GM19238 (cell line): ENCODE data around the gene VPS37C.

Source experiments
- DNase-seq: peaks from one replicate; pipeline ENCODE4 v3.0.0; 2011; ENCODE audit warnings: low spot score; ENCODE audit not compliant: insufficient read length

VPS37C gene

GRCh38 chr11:61133145-61133544 is 28.1 kb downstream of the VPS37C start:
- no peak for DNase-seq

DNA sequence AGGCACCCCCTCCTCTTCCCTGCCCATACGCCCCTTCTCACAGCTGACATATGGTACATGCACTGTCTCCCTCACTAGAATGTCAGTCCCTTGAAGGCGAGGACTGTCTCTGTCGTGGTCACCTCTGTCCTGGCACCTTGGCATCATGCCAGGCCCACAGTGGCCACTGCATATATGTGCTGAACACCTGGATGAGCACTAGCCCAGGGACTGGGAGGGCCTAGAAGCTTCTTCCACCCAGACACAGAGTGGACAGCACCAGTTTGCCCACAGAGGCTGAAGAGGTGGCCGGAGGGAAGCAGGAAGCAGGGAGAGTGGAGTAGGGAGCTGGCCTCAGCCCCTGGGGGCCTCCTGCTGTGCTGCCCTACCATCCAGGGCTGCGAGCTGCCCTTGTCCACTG is 28.6 kb downstream of the VPS37C start:
- no peak for DNase-seq

DNA sequence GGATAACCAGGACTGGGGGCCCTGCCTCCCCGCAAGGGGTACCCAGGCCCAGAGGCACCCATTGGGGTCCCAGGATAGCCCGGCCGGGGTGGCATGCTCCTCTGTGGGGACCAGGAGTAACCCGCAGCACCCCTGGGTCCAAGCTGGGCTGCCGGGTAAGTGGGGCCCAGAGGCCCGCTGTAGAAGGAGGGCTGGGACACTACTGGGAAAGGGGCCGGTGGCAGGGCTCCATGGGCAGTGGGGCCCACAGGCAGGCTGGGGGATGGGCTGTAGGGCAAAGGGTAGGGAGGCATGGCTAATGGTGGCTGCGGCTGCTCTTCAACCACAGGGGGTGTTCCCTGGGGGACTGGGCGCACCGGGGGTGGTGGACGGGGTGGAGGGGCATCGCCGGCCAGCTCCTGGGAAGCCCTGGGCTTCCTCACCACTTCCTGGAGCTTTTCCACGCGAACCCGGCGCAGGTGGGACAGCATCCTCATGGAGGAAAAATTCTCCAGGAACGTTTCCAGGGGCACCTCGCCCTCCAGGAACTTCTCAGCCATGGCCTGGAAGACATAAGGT is 29.1 kb downstream of the VPS37C start:
- no peak for DNase-seq

DNA sequence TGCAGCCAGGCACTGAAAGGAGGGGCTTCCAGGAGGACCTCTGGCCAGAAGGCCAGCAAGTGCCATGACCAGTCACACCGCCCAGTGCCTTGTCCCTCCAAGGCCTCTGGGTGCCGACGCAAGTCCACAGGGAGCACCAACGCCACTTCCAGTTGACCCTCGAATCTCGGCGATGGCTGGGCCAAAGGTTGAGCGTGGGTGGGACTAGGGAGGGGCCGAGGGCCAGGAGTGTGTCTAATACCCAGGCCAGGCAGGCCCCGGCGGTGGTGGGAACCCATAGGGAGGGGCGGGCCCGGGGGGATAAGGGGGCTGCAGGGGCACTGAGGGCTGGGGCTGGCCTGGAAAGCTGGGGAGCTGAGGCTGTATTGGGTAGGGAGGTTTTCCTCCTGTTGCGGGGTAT is 29.6 kb downstream of the VPS37C start:
- DNase-seq, result no peak

DNA sequence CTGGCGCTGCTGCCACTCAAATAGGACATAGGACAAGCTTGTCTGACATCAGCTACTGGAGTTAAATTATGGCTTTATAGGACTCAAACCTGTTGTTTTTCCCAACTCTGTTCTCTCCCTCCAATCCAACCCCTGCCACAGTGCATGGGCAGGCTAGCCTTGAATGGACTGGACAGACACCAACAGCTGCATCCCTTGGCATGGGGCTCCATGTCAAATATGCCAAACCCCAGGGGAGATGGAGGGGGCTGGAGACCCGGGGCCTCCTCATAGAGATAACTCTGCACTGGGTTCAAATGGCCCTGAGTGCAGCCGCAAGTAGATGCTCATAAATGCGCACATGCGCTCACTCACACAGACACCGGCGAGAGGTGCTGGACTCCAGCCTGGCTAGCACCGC is 30.0 kb downstream of the VPS37C start:
- DNase-seq, result no peak

- DNase-seq, result peak; percentile 98
Measured at GRCh38 chr11:61129639-61130523, 31.3 kb downstream of the VPS37C start.

DNA sequence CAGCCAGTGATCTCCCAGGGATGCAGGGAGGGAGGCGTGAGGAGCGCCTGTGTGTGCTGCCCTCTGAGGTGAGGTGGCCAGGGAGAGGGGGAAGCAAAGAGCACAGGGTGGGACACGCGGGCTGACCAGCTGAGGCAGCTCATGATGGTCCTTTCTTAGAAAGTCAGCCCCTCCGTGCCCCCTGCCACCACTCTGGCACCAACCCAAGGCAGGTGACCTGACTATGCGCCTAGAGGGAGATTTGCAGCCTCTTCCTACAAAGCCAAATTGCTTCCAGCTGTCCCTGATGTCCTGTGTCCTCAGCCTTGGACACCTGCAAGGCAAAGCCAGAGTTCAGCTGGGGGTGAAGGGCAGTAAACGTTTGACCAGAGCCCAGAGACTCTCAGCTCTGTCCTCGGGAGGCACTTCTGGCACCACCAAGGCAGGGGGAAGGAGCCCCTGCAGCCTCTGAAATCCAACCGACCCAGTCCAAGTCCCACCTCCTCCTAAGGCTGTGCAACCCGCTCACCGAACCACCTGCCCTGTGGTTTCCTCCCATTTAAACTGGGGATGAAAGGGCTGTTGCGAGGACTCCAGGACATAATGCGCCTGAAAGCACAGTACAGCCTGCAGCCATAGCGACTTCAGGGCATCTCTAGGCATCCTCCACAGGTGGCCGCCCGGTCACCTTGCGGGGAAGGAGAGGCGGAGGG is 32.1 kb downstream of the VPS37C start:
- DNase-seq, result no peak

- no peak for DNase-seq
Measured at GRCh38 chr11:61127991-61128390, 33.2 kb downstream of the VPS37C start.

- no peak for DNase-seq
Measured at GRCh38 chr11:61126256-61126655, 35.0 kb downstream of the VPS37C start.

DNA sequence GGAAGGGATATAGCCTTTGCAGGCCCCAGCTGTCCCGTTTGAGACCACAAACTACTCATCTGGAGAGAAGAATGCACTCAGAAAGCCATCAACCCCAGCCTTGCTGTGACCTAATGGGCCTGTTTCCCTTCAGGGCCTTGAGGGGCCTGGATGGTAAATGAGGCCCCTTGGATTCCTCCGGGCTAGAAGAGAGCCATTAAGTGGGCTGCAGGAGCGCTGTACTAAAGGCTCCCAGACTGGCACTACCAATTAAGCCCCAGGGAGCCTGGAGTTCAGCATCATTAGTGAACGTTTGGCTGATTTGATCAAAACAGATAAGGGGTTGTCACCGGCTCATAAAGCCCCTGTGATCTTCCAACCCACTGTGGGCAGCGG is 35.9 kb downstream of the VPS37C start:
- no peak for DNase-seq

DNA sequence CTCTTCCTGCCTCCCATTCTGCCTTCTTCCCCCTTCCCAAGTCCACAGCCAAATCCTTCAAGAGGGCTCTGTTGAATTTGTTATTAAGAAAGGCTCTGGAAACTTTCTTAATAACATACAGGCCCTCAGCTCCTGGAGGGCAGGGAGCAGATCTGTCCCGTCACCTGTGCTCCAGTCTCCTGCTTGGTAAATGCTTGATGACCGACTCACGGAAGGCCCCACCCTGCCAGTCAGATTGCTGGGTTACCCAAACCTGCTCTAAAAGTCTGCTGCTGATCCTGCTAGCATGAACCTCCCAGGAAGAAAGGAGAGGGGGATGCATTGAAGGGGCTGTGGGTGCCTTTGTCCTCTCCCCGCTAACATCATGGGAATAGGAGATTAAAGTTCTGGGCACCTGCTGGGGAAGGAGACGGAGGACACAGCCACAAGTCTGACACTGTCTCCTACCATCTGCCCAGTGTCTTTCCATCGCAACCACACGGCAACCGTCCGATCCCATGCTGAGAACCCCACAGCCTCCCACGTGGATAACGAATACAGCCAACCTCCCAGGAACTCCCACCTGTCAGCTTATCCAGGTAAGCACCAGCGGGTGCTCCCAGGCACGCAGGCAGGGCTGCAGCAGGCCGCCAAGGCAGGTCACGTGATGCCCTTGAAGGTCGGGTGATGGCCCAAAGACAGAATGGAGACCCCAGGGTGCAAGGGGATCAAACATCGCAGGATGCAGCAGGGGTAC is 36.5 kb downstream of the VPS37C start:
- no peak for DNase-seq

DNA sequence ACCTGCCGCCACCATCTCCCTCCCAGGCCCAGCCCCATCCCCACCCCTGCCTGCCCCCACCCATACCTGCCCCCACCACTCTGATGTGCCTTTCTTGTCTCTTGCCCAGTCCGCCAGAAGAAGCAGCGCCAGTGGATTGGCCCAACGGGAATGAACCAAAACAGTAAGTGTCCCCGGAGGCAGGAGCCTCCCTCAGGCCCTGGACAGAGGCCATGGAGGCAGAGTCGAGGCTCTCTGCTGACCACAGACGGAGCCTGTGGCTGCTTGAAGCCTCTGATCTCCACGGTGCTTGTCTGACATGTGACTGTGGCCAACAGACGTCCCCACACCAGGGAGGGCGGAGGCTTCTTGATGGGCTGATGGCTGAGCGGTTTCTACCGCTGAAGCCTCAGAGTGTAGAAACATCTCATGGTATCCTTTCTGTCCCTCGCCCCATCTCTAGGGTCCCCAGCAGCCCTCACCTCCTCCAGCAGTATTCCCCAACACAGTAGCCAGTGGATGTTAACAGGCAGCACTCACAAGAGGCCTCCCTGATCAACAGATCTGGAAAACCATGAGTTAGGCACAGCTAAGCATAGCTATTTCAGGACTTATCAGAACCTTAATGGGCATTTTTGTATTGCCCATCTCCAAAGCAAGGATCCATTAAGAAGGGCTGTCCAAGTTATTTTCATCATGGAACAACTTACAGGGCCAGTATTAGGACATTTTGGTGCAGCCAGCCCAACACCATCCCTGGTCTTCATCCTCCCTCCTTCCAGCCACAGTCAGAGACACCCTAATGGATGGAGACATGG is 37.3 kb downstream of the VPS37C start:
- DNase-seq, result no peak

DNA sequence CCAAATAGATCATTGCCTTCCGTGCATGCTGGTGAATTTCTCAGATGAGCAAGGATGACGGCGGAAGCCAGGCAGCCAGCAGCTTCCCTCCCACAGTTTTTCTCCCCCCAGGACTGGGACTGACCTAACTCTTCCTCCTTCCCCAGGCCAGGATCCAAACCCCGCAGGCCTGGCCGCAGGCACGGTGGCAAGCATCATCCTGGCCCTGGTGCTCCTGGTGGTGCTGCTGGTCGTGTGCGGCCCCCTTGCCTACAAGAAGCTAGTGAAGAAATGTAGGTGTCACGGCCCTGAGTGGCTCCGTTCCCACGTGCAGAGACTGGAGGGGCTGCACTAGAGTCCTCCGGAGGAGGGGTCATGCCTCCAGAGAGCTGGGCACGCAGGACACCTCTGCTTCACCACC is 38.5 kb downstream of the VPS37C start:
- no peak for DNase-seq

- DNase-seq, result no peak
Measured at GRCh38 chr11:61121917-61122316, 39.3 kb downstream of the VPS37C start.

DNA sequence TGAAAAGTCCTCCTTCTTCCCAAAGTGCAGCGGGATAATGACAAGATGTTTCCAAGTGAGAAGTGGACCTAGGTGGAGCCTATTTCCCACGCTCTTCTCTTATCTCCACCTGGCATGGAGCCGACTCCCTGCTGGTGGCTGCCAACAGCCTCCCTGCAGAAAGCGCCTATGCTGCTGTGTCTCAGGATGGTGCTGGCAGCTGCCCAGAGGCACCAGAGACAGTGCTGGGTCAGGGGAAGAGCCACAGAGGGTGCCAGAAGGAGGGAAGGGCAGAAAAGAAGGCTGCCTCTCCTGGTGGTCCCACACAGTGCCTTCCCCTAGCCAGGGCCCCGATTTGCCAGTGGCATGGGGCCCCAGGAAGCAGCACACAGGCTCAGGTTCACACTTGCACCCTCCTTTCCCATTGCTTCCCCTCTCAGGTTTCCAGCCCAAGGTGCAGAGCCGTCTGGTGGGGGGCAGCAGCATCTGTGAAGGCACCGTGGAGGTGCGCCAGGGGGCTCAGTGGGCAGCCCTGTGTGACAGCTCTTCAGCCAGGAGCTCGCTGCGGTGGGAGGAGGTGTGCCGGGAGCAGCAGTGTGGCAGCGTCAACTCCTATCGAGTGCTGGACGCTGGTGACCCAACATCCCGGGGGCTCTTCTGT is 39.9 kb downstream of the VPS37C start:
- DNase-seq, result no peak

GRCh38 chr11:61120706-61121191 is 40.5 kb downstream of the VPS37C start:
- DNase-seq, result no peak

GRCh38 chr11:61120099-61120705 is 41.0 kb downstream of the VPS37C start:
- no peak for DNase-seq

GRCh38 chr11:61119571-61119970 is 41.7 kb downstream of the VPS37C start:
- no peak for DNase-seq

DNA sequence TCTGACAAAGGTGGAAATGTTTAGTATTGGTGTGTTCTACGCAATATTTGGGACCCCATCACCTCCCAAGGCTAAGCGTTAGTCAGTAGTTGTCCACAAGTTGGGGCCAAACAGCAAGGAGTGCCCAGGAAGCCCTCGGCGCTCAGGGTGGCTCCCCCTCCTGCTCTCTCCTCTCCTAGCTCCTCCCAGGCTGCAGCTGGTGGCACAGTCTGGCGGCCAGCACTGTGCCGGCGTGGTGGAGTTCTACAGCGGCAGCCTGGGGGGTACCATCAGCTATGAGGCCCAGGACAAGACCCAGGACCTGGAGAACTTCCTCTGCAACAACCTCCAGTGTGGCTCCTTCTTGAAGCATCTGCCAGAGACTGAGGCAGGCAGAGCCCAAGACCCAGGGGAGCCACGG is 42.2 kb downstream of the VPS37C start:
- DNase-seq, result no peak

- DNase-seq, result no peak
Measured at GRCh38 chr11:61118406-61118805, 42.8 kb downstream of the VPS37C start.
